Neural crest cell (in vitro differentiated cells): ENCODE data around the gene MRGPRF. TPM values are rescaled to one million over a fixed set of nuclear protein-coding genes. Genes with fewer than 3 reads are reported as not detected.
A peak's percentile ranks its signal among the peaks of the same experiment; 100 is the strongest.

Source experiments
- DNase-seq: peaks from one replicate; pipeline ENCODE4 v3.0.0; 2021; ENCODE audit warnings: low read depth, mixed read lengths, low spot score
- H3K27ac Mint-ChIP-seq: one replicate; pipeline ENCODE4 v1.8.0; 2021; ENCODE audit warnings: mild to moderate bottlenecking, mixed read lengths; ENCODE audit not compliant: unreplicated experiment
- H3K27me3 Mint-ChIP-seq: 2 replicates; pipeline ENCODE4 v1.8.0; 2021; ENCODE audit warnings: low read depth, mild to moderate bottlenecking, mixed read lengths
- H3K36me3 Mint-ChIP-seq: 2 replicates; pipeline ENCODE4 v1.8.0; 2021; ENCODE audit warnings: low read depth, mild to moderate bottlenecking, mixed read lengths
- H3K4me1 Mint-ChIP-seq: 2 replicates; pipeline ENCODE4 v1.8.0; 2021; ENCODE audit warnings: mixed read lengths
- H3K4me3 Mint-ChIP-seq: one replicate; pipeline ENCODE4 v1.8.0; 2021; ENCODE audit warnings: mild to moderate bottlenecking, mixed read lengths
- H3K9me3 Mint-ChIP-seq: 2 replicates; pipeline ENCODE4 v1.8.0; 2021; ENCODE audit warnings: mixed read lengths
- CTCF ChIP-seq: fragments of 200-600 bp; sonication (generic); conservative IDR thresholded peaks from 2 replicates; pipeline ENCODE4 v1.5.0; 2021; ENCODE audit warnings: antibody characterized with exemption, mild to moderate bottlenecking
- long read RNA-seq: library from polyadenylated mRNA; unstranded; transcript quantifications from one replicate; pipeline ENCODE4 v2.0.0, GENCODE V29; 2020
- total RNA-seq: library from RNA; stranded (reverse); gene quantifications from 2 replicates; pipeline ENCODE4 v1.2.1, GENCODE V29; 2021

The MRGPRF gene
- 0.16 and 0.23 TPM in 2 replicates for total RNA-seq
- long read RNA-seq, result 0 reads

GRCh38 chr11:69013009-69013951, at the start of gene MRGPRF:
TSS of gene MRGPRF (minus strand) at chr11:69013246. CDS start at chr11:69009901, 3,345 bp downstream.
- H3K27me3 Mint-ChIP-seq, result peaks cover 27% of the 10 kb centered on the region
- peaks cover 4% of the 10 kb centered on the region for H3K9me3 Mint-ChIP-seq
- no peaks in the 10 kb centered on the region for H3K36me3 Mint-ChIP-seq
- H3K4me1 Mint-ChIP-seq, result peaks cover 10% of the 10 kb centered on the region
- no peak within 1 kb of the TSS for H3K4me3 Mint-ChIP-seq
- TF ChIP-seq CTCF, result peak; percentile 43
- no peak for DNase-seq
- H3K27ac Mint-ChIP-seq, result no peak within 1 kb of the TSS

GRCh38 chr11:69062169-69062855, 49.3 kb upstream of the MRGPRF start:
- no peaks in the 10 kb centered on the region for H3K36me3 Mint-ChIP-seq
- TF ChIP-seq CTCF, result no peak
- no peaks in the 10 kb centered on the region for H3K9me3 Mint-ChIP-seq
- H3K27ac Mint-ChIP-seq, result no peak overlapping the region
- no peaks in the 10 kb centered on the region for H3K4me1 Mint-ChIP-seq
- H3K27me3 Mint-ChIP-seq, result no peaks in the 10 kb centered on the region
- no peak for DNase-seq
- no peak overlapping the region for H3K4me3 Mint-ChIP-seq

GRCh38 chr11:69061713-69062053, 48.6 kb upstream of the MRGPRF start:
- no peak overlapping the region for H3K4me3 Mint-ChIP-seq
- no peaks in the 10 kb centered on the region for H3K4me1 Mint-ChIP-seq
- H3K27ac Mint-ChIP-seq, result peak overlapping the region; percentile 13
- no peaks in the 10 kb centered on the region for H3K9me3 Mint-ChIP-seq
- TF ChIP-seq CTCF, result no peak
- no peak for DNase-seq
- no peaks in the 10 kb centered on the region for H3K36me3 Mint-ChIP-seq
- H3K27me3 Mint-ChIP-seq, result no peaks in the 10 kb centered on the region

GRCh38 chr11:69060806-69061712, 48.0 kb upstream of the MRGPRF start:
- no peak for TF ChIP-seq CTCF
- no peaks in the 10 kb centered on the region for H3K36me3 Mint-ChIP-seq
- H3K9me3 Mint-ChIP-seq, result no peaks in the 10 kb centered on the region
- H3K27me3 Mint-ChIP-seq, result no peaks in the 10 kb centered on the region
- H3K4me1 Mint-ChIP-seq, result no peaks in the 10 kb centered on the region
- no peak for DNase-seq
- H3K4me3 Mint-ChIP-seq, result no peak overlapping the region
- peak overlapping the region; percentile 91 for H3K27ac Mint-ChIP-seq

GRCh38 chr11:69059985-69060384, 46.9 kb upstream of the MRGPRF start:
- Mint-ChIP-seq H3K36me3 (no peaks in the 10 kb centered on the region), H3K4me3 (no peak overlapping the region), H3K27ac (no peak overlapping the region), H3K4me1 (no peaks in the 10 kb centered on the region), H3K9me3 (no peaks in the 10 kb centered on the region), H3K27me3 (no peaks in the 10 kb centered on the region)
- no peak for DNase-seq
- no peak for TF ChIP-seq CTCF
